Measurements from ENCODE around the gene WDFY3. TPM values are rescaled to one million over a fixed set of nuclear protein-coding genes. Genes with fewer than 3 reads are reported as not detected.

WDFY3 gene
- total RNA-seq, 1 donor from 2014 or later = 126 TPM

GRCh38 chr4:84738622-84739021, 227.9 kb downstream of the WDFY3 start:
- no peaks in the 10 kb centered on the region for H3K27me3 ChIP-seq
- intact Hi-C loops (cut with DNase I) = no loop called here
- no peak overlapping the region for H3K27ac ChIP-seq
- TF ChIP-seq CTCF (IDR thresholded peaks at IDR 0.05) = no peak
- DNase-seq (no peak), ATAC-seq (no peak)
- H3K4me1 ChIP-seq = no peaks in the 10 kb centered on the region
- no peak overlapping the region for H3K4me3 ChIP-seq
- H3K9me3 ChIP-seq = no peaks in the 10 kb centered on the region
- H3K36me3 ChIP-seq = peaks cover 100% of the 10 kb centered on the region

GRCh38 chr4:84737656-84738055, 228.8 kb downstream of the WDFY3 start:
- no peak overlapping the region for H3K4me3 ChIP-seq
- H3K36me3 ChIP-seq = peaks cover 100% of the 10 kb centered on the region
- intact Hi-C loops (cut with DNase I) = no loop called here
- DNase-seq (no peak), ATAC-seq (no peak)
- H3K27ac ChIP-seq = no peak overlapping the region
- no peak for TF ChIP-seq CTCF (IDR thresholded peaks at IDR 0.05)
- H3K4me1 ChIP-seq = no peaks in the 10 kb centered on the region
- no peaks in the 10 kb centered on the region for H3K27me3 ChIP-seq
- H3K9me3 ChIP-seq = no peaks in the 10 kb centered on the region

GRCh38 chr4:84734037-84734436, 232.5 kb downstream of the WDFY3 start:
- Histone ChIP-seq H3K4me3 (no peak overlapping the region), H3K36me3 (peaks cover 72% of the 10 kb centered on the region), H3K27me3 (no peaks in the 10 kb centered on the region), H3K4me1 (no peaks in the 10 kb centered on the region), H3K27ac (no peak overlapping the region), H3K9me3 (no peaks in the 10 kb centered on the region)
- TF ChIP-seq CTCF (IDR thresholded peaks at IDR 0.05) = no peak
- DNase-seq = no peak
- intact Hi-C loops (cut with DNase I) = no loop called here
- no peak for ATAC-seq

GRCh38 chr4:84733343-84734033, 233.0 kb downstream of the WDFY3 start:
- no peaks in the 10 kb centered on the region for H3K27me3 ChIP-seq
- H3K4me3 ChIP-seq = no peak overlapping the region
- no peaks in the 10 kb centered on the region for H3K4me1 ChIP-seq
- peaks cover 67% of the 10 kb centered on the region for H3K36me3 ChIP-seq
- intact Hi-C loops (cut with DNase I) = no loop called here
- no peak for DNase-seq
- no peaks in the 10 kb centered on the region for H3K9me3 ChIP-seq
- no peak for TF ChIP-seq CTCF (IDR thresholded peaks at IDR 0.05)
- no peak overlapping the region for H3K27ac ChIP-seq
- ATAC-seq = no peak

DNA sequence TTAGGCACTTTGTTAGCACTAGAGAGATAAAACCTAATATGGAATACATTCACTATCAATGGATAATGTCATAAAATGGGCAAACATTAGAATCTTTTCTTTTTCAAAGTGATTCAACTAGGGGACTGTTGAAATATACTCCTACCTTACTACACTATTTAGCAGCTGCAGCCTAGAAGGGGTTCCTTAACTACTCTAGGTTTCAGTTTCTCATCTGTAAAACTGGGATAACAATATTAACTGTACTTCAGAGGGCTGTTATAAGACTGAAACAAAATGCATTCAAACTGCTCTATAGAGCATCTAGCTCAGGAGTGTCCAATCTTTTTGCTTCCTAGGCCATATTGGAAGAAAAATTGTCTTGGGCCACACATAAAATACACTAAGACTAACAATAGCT, 236.1 kb downstream of the WDFY3 start:
- intact Hi-C loops (cut with DNase I) = no loop called here
- peaks cover 36% of the 10 kb centered on the region for H3K36me3 ChIP-seq
- no peak for TF ChIP-seq CTCF (IDR thresholded peaks at IDR 0.05)
- ATAC-seq = no peak
- no peaks in the 10 kb centered on the region for H3K27me3 ChIP-seq
- no peak overlapping the region for H3K4me3 ChIP-seq
- H3K27ac ChIP-seq = no peak overlapping the region
- H3K4me1 ChIP-seq = no peaks in the 10 kb centered on the region
- H3K9me3 ChIP-seq = no peaks in the 10 kb centered on the region
- DNase-seq = no peak

DNA sequence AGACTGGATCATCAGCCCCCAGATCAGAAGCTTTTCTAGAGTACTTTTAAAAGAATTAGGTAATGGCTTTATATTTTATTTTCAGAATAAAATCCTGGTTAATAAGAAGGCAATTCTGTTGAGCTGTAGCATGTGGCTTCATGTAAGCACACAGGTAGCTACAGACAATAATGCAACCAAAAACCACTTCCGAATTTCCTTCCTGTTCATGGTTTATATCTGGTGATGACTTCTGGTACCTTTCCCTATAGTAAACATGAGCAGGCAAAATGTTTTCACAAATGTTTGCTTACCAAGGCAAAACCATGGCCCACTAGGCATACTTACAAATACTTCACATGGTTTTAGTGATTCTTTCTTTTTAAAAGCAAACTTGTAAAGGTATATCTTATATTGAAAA, 239.0 kb downstream of the WDFY3 start:
- DNase-seq (no peak), ATAC-seq (no peak)
- Histone ChIP-seq H3K27ac (no peak overlapping the region), H3K36me3 (peaks cover 27% of the 10 kb centered on the region), H3K9me3 (no peaks in the 10 kb centered on the region), H3K4me3 (no peak overlapping the region), H3K4me1 (no peaks in the 10 kb centered on the region), H3K27me3 (no peaks in the 10 kb centered on the region)
- intact Hi-C loops (cut with DNase I) = no loop called here
- TF ChIP-seq CTCF (IDR thresholded peaks at IDR 0.05) = no peak
